ENCODE measurements around the gene THBD. TPM values are rescaled to one million over a fixed set of nuclear protein-coding genes. Genes with fewer than 3 reads are reported as not detected.

Gene THBD
- total and polyA plus RNA-seq, 4 experiments from 2014 or later = 0.05 to 0.50 (median 0.29) TPM; not detected in 1

DNA sequence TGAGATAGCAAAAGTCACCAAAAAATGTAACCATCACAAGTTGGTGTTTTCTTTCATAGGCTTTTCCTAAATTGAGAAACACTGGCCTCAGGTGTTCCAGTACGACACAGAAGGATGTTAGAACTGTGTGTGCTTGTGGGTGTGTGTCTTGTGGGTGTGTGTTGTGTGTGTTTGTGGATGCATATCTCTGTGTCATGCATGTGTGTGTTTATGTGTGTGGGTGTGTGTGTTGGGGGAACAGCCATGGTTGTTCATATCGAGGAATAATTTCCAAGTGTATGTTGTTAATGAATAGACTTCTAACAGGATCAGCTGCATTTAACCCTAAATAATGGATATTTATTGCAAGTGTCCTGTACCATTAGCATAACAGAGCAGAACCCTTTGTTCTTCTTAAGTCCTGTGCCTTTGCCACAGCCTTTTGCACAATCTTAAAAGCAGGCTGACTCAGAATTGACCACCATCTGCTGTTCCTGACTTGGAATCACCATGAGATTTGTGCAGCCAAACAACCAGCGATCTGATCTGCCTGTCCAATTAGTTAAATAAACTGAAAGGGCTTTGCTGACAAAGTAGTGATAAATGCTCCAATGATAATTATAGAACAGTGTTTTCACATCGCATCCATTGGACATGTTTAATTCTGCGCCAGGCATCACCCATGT lies 29.0 kb upstream of the THBD start:
- no peaks in the 10 kb centered on the region for H3K27me3 ChIP-seq (ENCODE audit: insufficient read depth, low read length)
- intact Hi-C loops (cut with micrococcal nuclease) = no loop called here
- POLR2A ChIA-PET (ENCODE audit: partially characterized antibody) = no interaction called here
- no peaks in the 10 kb centered on the region for H3K4me1 ChIP-seq (ENCODE audit: insufficient read depth, low read length)
- peaks cover 0 to 4% of the 10 kb centered on the region in 2 donors for H3K27me3 Mint-ChIP-seq
- no peaks in the 10 kb centered on the region for H3K9me3 ChIP-seq (ENCODE audit: control insufficient read depth in 1 of 2, low read length in 2 of 2)
- H3K27ac ChIP-seq (ENCODE audit: low read depth, low read length) = no peak overlapping the region
- DNase-seq = no peak
- H3K36me3 Mint-ChIP-seq = no peaks in the 10 kb centered on the region
- H3K36me3 ChIP-seq (ENCODE audit: insufficient read depth, low read length) = no peaks in the 10 kb centered on the region
- CTCF ChIA-PET (ENCODE audit: partially characterized antibody) = no interaction called here
- H3K9me3 Mint-ChIP-seq = peaks cover 0 to 2% (median 0%) of the 10 kb centered on the region in 8 donors
- no peak overlapping the region for H3K4me3 ChIP-seq (ENCODE audit: low read length in 2 of 2)
- H3K27ac Mint-ChIP-seq = no peak overlapping the region
- H3K4me3 Mint-ChIP-seq = no peak overlapping the region
- peaks cover 9 to 14% (median 11%) of the 10 kb centered on the region in 4 donors for H3K4me1 Mint-ChIP-seq

DNA sequence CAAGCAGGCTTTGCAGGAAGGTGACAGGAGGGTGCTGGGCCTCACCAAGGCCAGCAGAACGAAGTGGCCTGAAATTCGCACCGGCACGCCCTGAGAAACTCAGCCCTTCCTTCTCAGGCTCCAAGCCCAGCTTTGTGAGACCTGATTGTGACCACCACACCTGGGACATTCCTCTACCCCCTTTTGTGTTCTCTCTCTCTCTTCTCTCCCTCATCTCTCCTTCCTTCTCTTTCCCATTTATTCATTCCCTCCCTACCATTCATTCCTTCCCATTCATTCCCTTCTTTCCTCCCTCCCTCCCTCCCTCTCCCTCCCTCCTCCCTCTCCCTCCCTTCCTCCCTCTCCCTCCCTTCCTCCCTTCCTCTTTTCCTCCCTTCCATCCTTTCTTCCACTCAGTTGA lies 27.8 kb upstream of the THBD start:
- Histone ChIP-seq H3K27ac (ENCODE audit: low read depth, low read length) (no peak overlapping the region), H3K4me1 (ENCODE audit: insufficient read depth, low read length) (no peaks in the 10 kb centered on the region), H3K27me3 (ENCODE audit: insufficient read depth, low read length) (no peaks in the 10 kb centered on the region), H3K4me3 (ENCODE audit: low read length in 2 of 2) (no peak overlapping the region), H3K36me3 (ENCODE audit: insufficient read depth, low read length) (no peaks in the 10 kb centered on the region), H3K9me3 (ENCODE audit: control insufficient read depth in 1 of 2, low read length in 2 of 2) (no peaks in the 10 kb centered on the region)
- Mint-ChIP-seq H3K9me3 (peaks cover 0 to 2% (median 0%) of the 10 kb centered on the region in 8 donors), H3K4me1 (peaks cover 2 to 4% (median 3%) of the 10 kb centered on the region in 4 donors), H3K27me3 (peaks cover 0 to 3% of the 10 kb centered on the region in 2 donors), H3K4me3 (no peak overlapping the region), H3K36me3 (no peaks in the 10 kb centered on the region), H3K27ac (no peak overlapping the region)
- ChIA-PET CTCF (ENCODE audit: partially characterized antibody) (no interaction called here), POLR2A (ENCODE audit: partially characterized antibody) (no interaction called here)
- no peak for DNase-seq
- intact Hi-C loops (cut with micrococcal nuclease) = no loop called here

DNA sequence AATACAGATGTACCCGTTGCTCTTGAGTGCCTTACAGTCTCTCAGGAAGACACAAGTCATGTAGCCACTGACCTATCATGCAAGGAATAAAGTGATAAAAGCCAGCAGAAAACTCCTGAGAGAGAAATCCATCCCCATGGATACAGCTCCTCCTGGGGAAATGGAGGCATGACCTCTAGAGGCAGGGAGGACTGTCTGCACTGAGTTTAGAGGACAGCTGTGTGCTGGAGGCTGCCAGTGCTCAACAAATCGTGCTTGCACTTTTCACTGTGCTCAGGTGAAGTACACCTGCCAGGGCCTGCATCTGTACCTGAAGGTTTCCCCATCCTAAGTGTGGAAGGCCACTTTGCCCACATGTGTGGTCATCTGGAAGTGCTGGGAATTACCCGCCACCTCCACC lies 24.6 kb upstream of the THBD start:
- H3K4me1 ChIP-seq (ENCODE audit: insufficient read depth, low read length) = no peaks in the 10 kb centered on the region
- peaks cover 0 to 2% (median 0%) of the 10 kb centered on the region in 8 donors for H3K9me3 Mint-ChIP-seq
- H3K27me3 ChIP-seq (ENCODE audit: insufficient read depth, low read length) = no peaks in the 10 kb centered on the region
- no peak overlapping the region for H3K4me3 ChIP-seq (ENCODE audit: low read length in 2 of 2)
- H3K27ac ChIP-seq (ENCODE audit: low read depth, low read length) = no peak overlapping the region
- H3K36me3 Mint-ChIP-seq = no peaks in the 10 kb centered on the region
- no peak overlapping the region for H3K4me3 Mint-ChIP-seq
- H3K4me1 Mint-ChIP-seq = peaks cover 0 to 1% (median 0%) of the 10 kb centered on the region in 4 donors
- no peaks in the 10 kb centered on the region for H3K9me3 ChIP-seq (ENCODE audit: control insufficient read depth in 1 of 2, low read length in 2 of 2)
- peaks cover 0 to 2% of the 10 kb centered on the region in 2 donors for H3K27me3 Mint-ChIP-seq
- DNase-seq = no peak
- H3K27ac Mint-ChIP-seq = no peak overlapping the region
- H3K36me3 ChIP-seq (ENCODE audit: insufficient read depth, low read length) = no peaks in the 10 kb centered on the region
- intact Hi-C loops (cut with micrococcal nuclease) = no loop called here
- CTCF ChIA-PET (ENCODE audit: partially characterized antibody) = no interaction called here
- POLR2A ChIA-PET (ENCODE audit: partially characterized antibody) = no interaction called here

DNA sequence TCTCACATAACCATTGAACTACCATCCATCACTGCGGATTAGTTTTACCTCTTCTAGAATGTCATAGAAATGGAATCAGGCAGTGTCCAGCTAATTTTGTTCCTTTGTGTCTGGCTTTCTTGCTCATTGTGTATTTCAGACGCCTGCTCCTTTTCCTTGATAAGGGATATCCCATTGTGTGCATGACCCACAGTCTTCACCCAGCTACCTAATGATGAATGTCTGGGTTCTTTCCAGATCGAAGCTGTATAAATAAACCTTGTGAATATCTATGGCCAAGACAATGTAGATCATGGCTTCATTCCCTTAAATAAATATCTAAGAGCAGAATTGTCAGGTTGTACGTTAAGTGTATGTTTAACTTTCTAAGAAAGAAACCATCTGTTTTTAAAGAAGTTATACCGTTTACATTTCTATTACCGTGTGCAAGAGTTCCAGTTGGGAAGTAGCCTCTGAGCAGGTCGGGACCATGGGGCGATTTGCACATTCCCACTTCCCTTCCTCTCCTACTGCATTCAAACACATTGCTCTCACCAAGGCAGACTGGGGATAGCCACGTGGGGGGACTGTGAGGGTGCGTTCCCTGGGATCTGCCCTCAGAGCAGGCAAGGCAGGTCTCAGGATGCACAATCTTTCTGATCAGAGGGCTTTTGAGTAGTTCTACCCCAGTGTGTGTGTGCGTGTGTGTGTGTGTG lies 23.6 kb upstream of the THBD start:
- intact Hi-C loops (cut with micrococcal nuclease) = no loop called here
- POLR2A ChIA-PET (ENCODE audit: partially characterized antibody) = no interaction called here
- Histone ChIP-seq H3K9me3 (ENCODE audit: control insufficient read depth in 1 of 2, low read length in 2 of 2) (no peaks in the 10 kb centered on the region), H3K4me1 (ENCODE audit: insufficient read depth, low read length) (no peaks in the 10 kb centered on the region), H3K27me3 (ENCODE audit: insufficient read depth, low read length) (no peaks in the 10 kb centered on the region), H3K36me3 (ENCODE audit: insufficient read depth, low read length) (no peaks in the 10 kb centered on the region), H3K4me3 (ENCODE audit: low read length in 2 of 2) (no peak overlapping the region), H3K27ac (ENCODE audit: low read depth, low read length) (no peak overlapping the region)
- DNase-seq = no peak
- Mint-ChIP-seq H3K9me3 (peaks cover 0 to 2% (median 0%) of the 10 kb centered on the region in 8 donors), H3K27me3 (peaks cover 0 to 2% of the 10 kb centered on the region in 2 donors), H3K4me3 (no peak overlapping the region), H3K27ac (no peak overlapping the region), H3K36me3 (no peaks in the 10 kb centered on the region), H3K4me1 (no peaks in the 10 kb centered on the region)
- CTCF ChIA-PET (ENCODE audit: partially characterized antibody) = no interaction called here

DNA sequence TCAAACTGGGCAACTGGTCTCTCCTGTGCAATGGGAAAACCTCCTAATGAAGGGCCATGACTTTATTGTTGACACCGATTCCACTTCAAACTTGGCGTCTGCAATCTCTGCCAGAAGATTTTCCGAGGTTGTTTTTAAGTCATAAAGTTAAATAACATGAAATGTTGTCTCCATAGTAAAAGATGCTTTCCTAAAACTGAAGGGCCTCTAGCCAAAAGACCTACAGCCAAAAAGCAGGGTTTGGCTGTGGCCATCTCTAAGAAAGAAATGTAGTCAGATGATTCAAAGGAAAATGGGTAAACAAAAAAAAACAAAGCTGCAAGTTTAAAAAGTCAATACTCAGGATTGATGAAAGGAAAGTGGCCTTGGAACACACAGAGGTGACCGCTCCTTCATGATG lies 22.5 kb upstream of the THBD start:
- H3K36me3 ChIP-seq (ENCODE audit: insufficient read depth, low read length) = no peaks in the 10 kb centered on the region
- CTCF ChIA-PET (ENCODE audit: partially characterized antibody) = no interaction called here
- peaks cover 0 to 2% of the 10 kb centered on the region in 2 donors for H3K27me3 Mint-ChIP-seq
- no peaks in the 10 kb centered on the region for H3K4me1 Mint-ChIP-seq
- H3K27me3 ChIP-seq (ENCODE audit: insufficient read depth, low read length) = no peaks in the 10 kb centered on the region
- H3K27ac Mint-ChIP-seq = no peak overlapping the region
- H3K4me1 ChIP-seq (ENCODE audit: insufficient read depth, low read length) = no peaks in the 10 kb centered on the region
- H3K4me3 Mint-ChIP-seq = no peak overlapping the region
- H3K36me3 Mint-ChIP-seq = no peaks in the 10 kb centered on the region
- intact Hi-C loops (cut with micrococcal nuclease) = no loop called here
- POLR2A ChIA-PET (ENCODE audit: partially characterized antibody) = no interaction called here
- H3K9me3 Mint-ChIP-seq = peaks cover 0 to 2% (median 0%) of the 10 kb centered on the region in 8 donors
- no peaks in the 10 kb centered on the region for H3K9me3 ChIP-seq (ENCODE audit: control insufficient read depth in 1 of 2, low read length in 2 of 2)
- no peak overlapping the region for H3K4me3 ChIP-seq (ENCODE audit: low read length in 2 of 2)
- no peak overlapping the region for H3K27ac ChIP-seq (ENCODE audit: low read depth, low read length)
- no peak for DNase-seq

DNA sequence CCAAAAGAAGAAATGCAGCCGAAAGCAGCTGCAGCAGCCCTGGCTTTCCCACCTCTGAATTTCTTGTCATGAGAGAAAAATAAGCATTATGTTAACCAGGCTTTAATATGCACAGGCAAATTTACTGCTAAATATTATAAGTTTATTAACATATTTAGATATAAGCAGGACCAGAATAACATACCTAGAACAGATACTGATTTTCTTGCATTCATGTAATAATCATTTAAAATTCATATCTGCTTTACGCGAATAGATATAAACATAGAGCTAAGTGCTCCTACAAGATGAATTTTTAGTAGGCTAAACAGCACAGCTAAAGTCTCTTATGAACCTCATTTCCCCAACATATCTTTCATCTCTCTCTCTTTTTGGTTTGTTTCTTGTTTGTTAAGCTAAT lies 21.9 kb upstream of the THBD start:
- POLR2A ChIA-PET (ENCODE audit: partially characterized antibody) = no interaction called here
- Histone ChIP-seq H3K27ac (ENCODE audit: low read depth, low read length) (no peak overlapping the region), H3K4me3 (ENCODE audit: low read length in 2 of 2) (no peak overlapping the region), H3K36me3 (ENCODE audit: insufficient read depth, low read length) (no peaks in the 10 kb centered on the region), H3K9me3 (ENCODE audit: control insufficient read depth in 1 of 2, low read length in 2 of 2) (no peaks in the 10 kb centered on the region), H3K27me3 (ENCODE audit: insufficient read depth, low read length) (no peaks in the 10 kb centered on the region), H3K4me1 (ENCODE audit: insufficient read depth, low read length) (no peaks in the 10 kb centered on the region)
- intact Hi-C loops (cut with micrococcal nuclease) = no loop called here
- Mint-ChIP-seq H3K9me3 (peaks cover 0 to 2% (median 0%) of the 10 kb centered on the region in 8 donors), H3K4me3 (no peak overlapping the region), H3K4me1 (no peaks in the 10 kb centered on the region), H3K27me3 (peaks cover 0 to 2% of the 10 kb centered on the region in 2 donors), H3K27ac (no peak overlapping the region), H3K36me3 (no peaks in the 10 kb centered on the region)
- CTCF ChIA-PET (ENCODE audit: partially characterized antibody) = no interaction called here
- no peak for DNase-seq

DNA sequence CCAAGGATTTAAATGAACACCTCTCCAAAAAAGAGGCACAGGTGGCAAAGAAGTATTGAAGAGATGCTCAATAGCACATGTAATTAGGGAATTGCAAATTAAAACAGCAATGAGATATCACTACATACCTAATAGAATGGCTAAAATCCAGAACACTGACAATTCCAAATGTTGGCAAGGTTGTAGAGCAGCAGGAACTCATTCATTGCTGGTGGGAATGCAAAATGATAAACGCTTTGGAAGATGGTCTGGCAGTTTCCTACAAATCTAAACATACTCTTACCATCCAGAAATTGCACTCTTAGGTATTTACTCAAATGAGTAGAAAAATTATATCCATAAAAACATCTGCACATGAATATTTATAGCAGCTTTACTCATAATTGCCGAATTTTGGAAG lies 19.6 kb upstream of the THBD start:
- intact Hi-C loops (cut with micrococcal nuclease) = no loop called here
- Mint-ChIP-seq H3K4me3 (no peak overlapping the region), H3K27ac (no peak overlapping the region), H3K36me3 (no peaks in the 10 kb centered on the region), H3K27me3 (peaks cover 0 to 6% of the 10 kb centered on the region in 2 donors), H3K9me3 (peaks cover 0 to 2% (median 0%) of the 10 kb centered on the region in 8 donors), H3K4me1 (no peaks in the 10 kb centered on the region)
- CTCF ChIA-PET (ENCODE audit: partially characterized antibody) = no interaction called here
- H3K36me3 ChIP-seq (ENCODE audit: insufficient read depth, low read length) = no peaks in the 10 kb centered on the region
- no peak overlapping the region for H3K27ac ChIP-seq (ENCODE audit: low read depth, low read length)
- DNase-seq = no peak
- no peaks in the 10 kb centered on the region for H3K9me3 ChIP-seq (ENCODE audit: control insufficient read depth in 1 of 2, low read length in 2 of 2)
- no peaks in the 10 kb centered on the region for H3K4me1 ChIP-seq (ENCODE audit: insufficient read depth, low read length)
- POLR2A ChIA-PET (ENCODE audit: partially characterized antibody) = no interaction called here
- no peak overlapping the region for H3K4me3 ChIP-seq (ENCODE audit: low read length in 2 of 2)
- H3K27me3 ChIP-seq (ENCODE audit: insufficient read depth, low read length) = no peaks in the 10 kb centered on the region
